Measurements from ENCODE around the gene TPP1. TPM values are rescaled to one million over a fixed set of nuclear protein-coding genes. Genes with fewer than 3 reads are reported as not detected.

The TPP1 gene
- polyA plus RNA-seq, 3 donors from 2014 or later, result 110 to 225 (median 167) TPM

- Mint-ChIP-seq H3K36me3 (peaks cover 6 to 44% (median 25%) of the 10 kb centered on the region in 3 donors), H3K9me3 (no peaks in the 10 kb centered on the region), H3K4me1 (peaks cover 7 to 41% of the 10 kb centered on the region in 2 donors), H3K27ac (peak overlapping the region in 1 of 6 donors; percentile 23), H3K27me3 (ENCODE audit: low read depth in 3 of 3) (peaks cover 0 to 1% (median 0%) of the 10 kb centered on the region in 3 donors), H3K4me3 (no peak overlapping the region)
- DNase-seq, result no peak
Observed at GRCh38 chr11:6596239-6596877, 22.9 kb downstream of the TPP1 start.

DNA sequence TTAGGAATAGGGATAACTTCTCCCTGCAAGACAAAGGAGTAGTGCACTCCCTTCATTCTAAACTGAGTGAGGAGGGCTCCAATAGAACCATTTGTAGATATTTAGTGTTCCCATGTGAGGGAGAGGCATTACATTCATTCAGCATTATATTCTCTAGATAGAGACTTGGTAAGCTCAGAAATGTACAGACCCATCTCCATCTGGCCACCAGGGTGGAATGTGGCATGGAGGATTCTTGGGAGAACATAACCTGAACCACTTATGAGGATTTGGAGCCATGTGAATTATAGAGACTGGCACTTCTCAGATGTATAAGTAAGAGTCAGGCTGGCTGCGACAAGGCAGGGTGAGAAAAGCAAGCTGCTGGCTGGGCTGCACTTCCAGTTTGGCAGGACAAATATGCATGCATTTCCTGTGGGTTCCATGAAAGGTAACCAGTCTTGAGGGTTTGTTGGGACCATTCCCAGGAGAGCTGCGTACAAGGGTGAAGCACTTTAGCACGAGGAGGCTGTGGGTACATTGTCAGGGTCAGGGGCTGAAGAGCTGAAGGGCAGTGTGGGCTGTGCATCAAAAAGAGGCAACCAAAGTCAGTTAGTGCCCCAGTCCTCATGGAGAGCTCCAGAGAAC is 25.0 kb downstream of the TPP1 start:
- peaks cover 6 to 43% (median 27%) of the 10 kb centered on the region in 3 donors for H3K36me3 Mint-ChIP-seq
- peaks cover 5 to 36% of the 10 kb centered on the region in 2 donors for H3K4me1 Mint-ChIP-seq
- H3K27ac Mint-ChIP-seq, result peak overlapping the region in 2 of 6 donors; percentile 14 to 58
- H3K4me3 Mint-ChIP-seq, result no peak overlapping the region
- no peaks in the 10 kb centered on the region for H3K9me3 Mint-ChIP-seq
- no peak for DNase-seq
- H3K27me3 Mint-ChIP-seq (ENCODE audit: low read depth in 3 of 3), result peaks cover 0 to 1% (median 0%) of the 10 kb centered on the region in 3 donors

DNA sequence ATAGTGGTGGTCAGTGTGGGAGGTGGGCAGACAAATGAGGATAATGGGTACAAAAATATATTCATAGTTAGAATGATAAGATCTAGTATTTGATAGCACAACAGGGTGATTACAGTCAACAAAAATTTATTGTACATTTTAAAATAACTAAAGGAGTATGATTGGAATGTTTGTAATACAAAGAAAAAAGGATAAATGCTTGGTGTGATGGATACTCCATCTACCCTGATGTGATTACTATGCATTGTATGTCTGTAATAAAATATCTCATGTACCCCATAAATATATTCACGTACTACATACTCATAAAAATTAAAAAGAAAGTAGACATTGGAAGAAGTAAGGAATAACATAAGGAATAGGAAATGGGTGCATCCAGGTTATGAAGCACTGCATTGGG is 31.2 kb downstream of the TPP1 start:
- no peak overlapping the region for H3K4me3 Mint-ChIP-seq
- no peaks in the 10 kb centered on the region for H3K27me3 Mint-ChIP-seq (ENCODE audit: low read depth in 3 of 3)
- DNase-seq, result no peak
- H3K9me3 Mint-ChIP-seq, result peaks cover 5 to 20% (median 11%) of the 10 kb centered on the region in 6 donors
- H3K36me3 Mint-ChIP-seq, result peaks cover 21 to 37% (median 25%) of the 10 kb centered on the region in 3 donors
- H3K27ac Mint-ChIP-seq, result no peak overlapping the region
- H3K4me1 Mint-ChIP-seq, result peaks cover 0 to 2% of the 10 kb centered on the region in 2 donors

GRCh38 chr11:6587360-6587953 is 31.8 kb downstream of the TPP1 start:
- Mint-ChIP-seq H3K4me3 (no peak overlapping the region), H3K9me3 (peaks cover 7 to 25% (median 14%) of the 10 kb centered on the region in 6 donors), H3K36me3 (peaks cover 25 to 43% (median 31%) of the 10 kb centered on the region in 3 donors), H3K27me3 (ENCODE audit: low read depth in 3 of 3) (no peaks in the 10 kb centered on the region), H3K4me1 (peaks cover 0 to 2% of the 10 kb centered on the region in 2 donors), H3K27ac (no peak overlapping the region)
- DNase-seq, result no peak

DNA sequence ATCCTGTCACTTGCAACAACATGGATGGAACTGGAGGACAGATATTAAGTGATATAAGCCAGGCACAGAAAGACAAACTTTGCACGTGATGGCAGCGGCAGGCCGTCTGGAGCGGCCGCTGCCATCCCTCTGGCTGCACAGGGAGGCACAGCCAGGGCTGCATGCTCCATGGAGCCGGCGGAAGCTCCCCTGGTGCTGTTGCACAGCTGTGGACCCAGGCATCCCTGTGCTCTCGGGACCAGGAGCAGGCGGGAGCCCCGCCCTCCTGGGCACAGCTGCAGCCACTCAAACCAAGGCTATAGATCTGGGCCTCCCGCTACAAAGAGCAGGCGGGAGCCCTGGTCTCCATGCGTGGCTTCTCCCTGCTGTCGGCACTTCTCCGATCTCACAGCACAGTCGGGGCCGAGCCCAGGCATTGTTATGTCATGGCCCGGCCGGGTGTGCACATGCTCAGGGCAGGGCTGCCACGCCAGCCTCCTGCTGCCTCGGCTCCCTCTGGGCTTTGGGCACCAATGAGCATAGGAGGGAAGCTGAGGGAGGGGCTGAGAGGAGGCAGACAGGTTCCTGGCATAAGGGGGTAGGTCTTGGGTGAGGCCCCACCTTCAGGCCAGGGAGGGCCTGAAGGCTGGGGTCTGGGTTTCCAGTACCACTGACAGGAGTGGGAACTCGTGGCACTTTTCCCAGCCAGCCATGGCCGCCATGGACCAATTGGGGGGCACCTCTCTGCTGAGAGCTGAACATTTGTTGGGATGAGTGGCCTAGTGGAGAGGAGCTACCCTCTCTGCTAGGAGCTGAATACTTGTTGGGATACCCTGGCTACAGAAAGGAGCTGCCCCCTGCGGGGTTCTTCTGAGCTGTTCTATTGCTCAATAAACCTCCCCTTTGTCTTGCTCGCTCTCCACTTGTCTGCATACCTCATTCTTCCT is 32.5 kb downstream of the TPP1 start:
- no peak overlapping the region for H3K27ac Mint-ChIP-seq
- no peak overlapping the region for H3K4me3 Mint-ChIP-seq
- H3K27me3 Mint-ChIP-seq (ENCODE audit: low read depth in 3 of 3), result no peaks in the 10 kb centered on the region
- H3K9me3 Mint-ChIP-seq, result peaks cover 11 to 30% (median 16%) of the 10 kb centered on the region in 6 donors
- no peak for DNase-seq
- no peaks in the 10 kb centered on the region for H3K4me1 Mint-ChIP-seq
- H3K36me3 Mint-ChIP-seq, result peaks cover 30 to 44% (median 34%) of the 10 kb centered on the region in 3 donors

DNA sequence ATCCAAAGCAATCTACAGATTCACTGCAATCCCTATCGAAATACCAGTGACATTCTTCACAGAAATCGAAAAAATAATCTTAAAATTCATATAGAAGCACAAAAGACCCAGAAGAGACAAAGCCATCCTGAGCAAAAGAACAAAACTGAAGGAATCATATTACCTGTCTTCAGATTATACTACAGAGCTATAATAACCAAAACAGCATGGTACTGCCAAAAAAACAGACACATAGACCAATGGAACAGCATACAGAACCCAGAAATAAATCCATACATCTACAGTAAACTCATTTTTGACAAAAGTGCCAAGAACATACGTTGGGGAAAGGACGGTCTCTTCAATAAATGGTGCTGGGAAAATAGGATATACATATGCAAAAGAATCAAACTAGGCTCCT is 34.7 kb downstream of the TPP1 start:
- Mint-ChIP-seq H3K4me3 (no peak overlapping the region), H3K9me3 (peaks cover 11 to 30% (median 16%) of the 10 kb centered on the region in 6 donors), H3K27ac (no peak overlapping the region), H3K4me1 (no peaks in the 10 kb centered on the region), H3K36me3 (peaks cover 28 to 42% (median 35%) of the 10 kb centered on the region in 3 donors), H3K27me3 (ENCODE audit: low read depth in 3 of 3) (peaks cover 0 to 1% (median 0%) of the 10 kb centered on the region in 3 donors)
- no peak for DNase-seq

DNA sequence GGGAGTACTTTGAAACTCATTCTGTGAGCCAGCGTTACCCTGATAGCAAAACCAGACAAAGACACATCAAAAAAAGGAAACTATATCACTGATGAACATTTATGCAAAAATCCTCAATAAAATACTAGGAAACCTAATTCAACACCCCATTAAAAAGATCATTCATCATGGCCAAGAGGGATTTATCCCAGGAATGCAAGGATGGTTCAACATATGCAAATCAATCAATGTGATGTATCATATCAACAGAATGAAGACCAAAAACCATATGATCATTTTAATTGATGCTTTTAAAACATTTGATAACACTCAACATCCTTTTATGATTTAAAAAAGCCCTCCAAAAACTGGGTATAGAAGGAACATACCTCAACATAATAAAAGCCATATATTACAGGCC is 35.6 kb downstream of the TPP1 start:
- peaks cover 28 to 42% (median 35%) of the 10 kb centered on the region in 3 donors for H3K36me3 Mint-ChIP-seq
- H3K4me3 Mint-ChIP-seq, result no peak overlapping the region
- H3K9me3 Mint-ChIP-seq, result peaks cover 11 to 30% (median 16%) of the 10 kb centered on the region in 6 donors
- no peaks in the 10 kb centered on the region for H3K4me1 Mint-ChIP-seq
- H3K27ac Mint-ChIP-seq, result no peak overlapping the region
- DNase-seq, result no peak
- peaks cover 0 to 1% (median 0%) of the 10 kb centered on the region in 3 donors for H3K27me3 Mint-ChIP-seq (ENCODE audit: low read depth in 3 of 3)

- DNase-seq, result no peak
- H3K27me3 Mint-ChIP-seq (ENCODE audit: low read depth in 3 of 3), result peaks cover 0 to 1% (median 0%) of the 10 kb centered on the region in 3 donors
- peaks cover 25 to 40% (median 31%) of the 10 kb centered on the region in 3 donors for H3K36me3 Mint-ChIP-seq
Observed at GRCh38 chr11:6579681-6580080, 39.5 kb downstream of the TPP1 start.

DNA sequence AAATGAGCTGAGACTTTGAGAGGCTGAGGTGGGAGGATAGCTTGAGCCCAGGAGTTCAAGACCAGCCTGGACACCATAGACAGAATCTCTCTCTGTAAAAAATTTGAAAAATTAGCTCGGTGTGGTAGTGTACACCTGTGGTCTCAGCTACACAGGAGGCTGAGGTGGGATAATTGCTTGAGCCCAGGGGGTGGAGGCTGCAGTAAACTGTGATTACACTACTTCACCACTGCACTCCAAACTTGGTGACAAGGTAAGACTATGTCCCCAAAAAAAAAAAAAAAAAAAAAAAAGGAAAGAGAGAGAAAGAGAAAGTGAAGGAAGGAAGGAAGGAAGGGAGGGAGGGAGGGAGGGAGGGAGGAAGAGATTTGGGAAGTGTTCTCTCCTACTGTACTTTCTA is 41.1 kb downstream of the TPP1 start:
- Mint-ChIP-seq H3K27ac (no peak overlapping the region), H3K27me3 (ENCODE audit: low read depth in 3 of 3) (peaks cover 0 to 1% (median 0%) of the 10 kb centered on the region in 3 donors), H3K4me3 (no peak overlapping the region), H3K4me1 (no peaks in the 10 kb centered on the region), H3K9me3 (peaks cover 3 to 11% (median 7%) of the 10 kb centered on the region in 6 donors), H3K36me3 (peaks cover 12 to 25% (median 16%) of the 10 kb centered on the region in 3 donors)
- DNase-seq, result no peak

More at GRCh38 chr11:6579681-6580080, 39.5 kb downstream of the TPP1 start:
- H3K4me1 Mint-ChIP-seq, result no peaks in the 10 kb centered on the region
- peaks cover 11 to 27% (median 16%) of the 10 kb centered on the region in 6 donors for H3K9me3 Mint-ChIP-seq
- no peak overlapping the region for H3K4me3 Mint-ChIP-seq
- no peak overlapping the region for H3K27ac Mint-ChIP-seq

DNA sequence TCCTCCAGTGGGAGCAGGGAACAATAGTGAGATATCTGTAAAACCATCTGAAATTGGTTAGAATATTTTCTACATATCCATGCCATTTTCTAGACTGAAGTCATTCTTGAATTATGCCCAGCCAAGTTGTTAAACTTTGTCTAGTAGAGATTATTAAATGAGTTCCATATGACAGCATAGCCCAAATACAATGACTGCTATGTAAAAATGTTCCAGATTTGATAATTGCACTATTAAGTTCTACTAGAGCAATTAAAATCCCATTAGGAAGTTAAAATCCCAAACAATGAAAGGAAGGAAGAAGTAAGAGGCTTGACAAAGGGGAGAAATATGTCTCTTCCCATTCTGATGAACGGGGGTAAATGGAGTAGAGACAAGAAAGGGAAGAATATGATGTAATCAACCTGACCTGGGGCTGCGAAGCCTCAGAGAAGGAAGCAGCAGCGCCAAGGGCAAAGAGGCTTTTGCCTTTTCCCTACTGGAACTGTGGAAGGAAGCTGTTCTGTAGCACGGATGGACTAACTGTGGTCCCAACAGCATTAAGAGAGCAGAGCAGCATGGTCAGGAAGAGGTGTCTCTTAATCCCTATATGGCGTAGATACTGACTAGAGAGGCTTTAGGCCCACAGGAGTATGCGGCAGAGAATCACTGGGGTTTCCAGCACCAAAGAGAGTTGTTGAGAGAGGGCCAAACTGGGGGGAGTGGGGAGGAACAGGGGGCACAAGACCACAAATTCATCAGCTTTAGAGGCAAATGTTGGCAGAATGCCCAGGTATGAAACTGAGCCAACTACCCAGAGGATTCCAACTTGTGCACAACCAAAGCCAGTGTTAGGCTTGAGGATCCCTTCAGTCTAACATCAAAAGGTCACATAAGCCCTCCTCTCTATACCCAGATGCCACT is 42.5 kb downstream of the TPP1 start:
- no peak overlapping the region for H3K27ac Mint-ChIP-seq
- no peak overlapping the region for H3K4me3 Mint-ChIP-seq
- H3K4me1 Mint-ChIP-seq, result no peaks in the 10 kb centered on the region
- peaks cover 0 to 1% (median 0%) of the 10 kb centered on the region in 3 donors for H3K27me3 Mint-ChIP-seq (ENCODE audit: low read depth in 3 of 3)
- no peaks in the 10 kb centered on the region for H3K9me3 Mint-ChIP-seq
- peaks cover 0 to 13% (median 5%) of the 10 kb centered on the region in 3 donors for H3K36me3 Mint-ChIP-seq
- DNase-seq, result no peak

- peaks cover 0 to 2% (median 2%) of the 10 kb centered on the region in 3 donors for H3K27me3 Mint-ChIP-seq (ENCODE audit: low read depth in 3 of 3)
- no peak overlapping the region for H3K27ac Mint-ChIP-seq
- DNase-seq, result no peak
- no peaks in the 10 kb centered on the region for H3K4me1 Mint-ChIP-seq
- no peak overlapping the region for H3K4me3 Mint-ChIP-seq
- H3K36me3 Mint-ChIP-seq, result peaks cover 0 to 6% (median 0%) of the 10 kb centered on the region in 3 donors
- no peaks in the 10 kb centered on the region for H3K9me3 Mint-ChIP-seq
Observed at GRCh38 chr11:6574816-6575715, 44.2 kb downstream of the TPP1 start.

- H3K27me3 Mint-ChIP-seq (ENCODE audit: low read depth in 3 of 3), result peaks cover 0 to 3% (median 2%) of the 10 kb centered on the region in 3 donors
Observed at GRCh38 chr11:6572215-6572614, 47.0 kb downstream of the TPP1 start.

More at GRCh38 chr11:6572215-6572614, 47.0 kb downstream of the TPP1 start:
- Mint-ChIP-seq H3K4me1 (no peaks in the 10 kb centered on the region), H3K27ac (no peak overlapping the region), H3K36me3 (peaks cover 0 to 6% (median 4%) of the 10 kb centered on the region in 3 donors), H3K4me3 (no peak overlapping the region), H3K9me3 (no peaks in the 10 kb centered on the region)
- no peak for DNase-seq
